ENCODE measurements around the gene HMGCLL1.

- TF ChIP-seq SP1 (IDR thresholded peaks at IDR 0.05) = no peak
- no peak for TF ChIP-seq ELF4 (IDR thresholded peaks at IDR 0.05)
- no peak for TF ChIP-seq FOXA1 (IDR thresholded peaks at IDR 0.05)
- no peak for TF ChIP-seq HDGF (IDR thresholded peaks at IDR 0.05; ENCODE audit: borderline replicate concordance)
- no peak for TF ChIP-seq BHLHE40 (IDR thresholded peaks at IDR 0.05; ENCODE audit: borderline replicate concordance)
- TF ChIP-seq SUZ12 (IDR thresholded peaks at IDR 0.05) = no peak
- TF ChIP-seq FOXK2 (IDR thresholded peaks at IDR 0.05) = no peak
Measured at GRCh38 chr6:55423933-55424332, 155.1 kb downstream of the HMGCLL1 start.
